Epithelial cell of esophagus (primary cell): Measurements from ENCODE around the gene OR51B4.

Experiments
- DNase-seq: peaks from one replicate; pipeline ENCODE4 v3.0.0; 2010; ENCODE audit warnings: low read depth
- H3K4me3 ChIP-seq: 2 replicates; pipeline ENCODE4 v1.5.1; 2011; ENCODE audit warnings: mild to moderate bottlenecking, low read length, control low read depth
- TF ChIP-seq, protein P1 (sequence below): IDR thresholded peaks from 2 replicates; pipeline ENCODE4 v1.5.1; 2011; ENCODE audit warnings: low read depth, mild to moderate bottlenecking, low read length, control low read depth, inconsistent platforms; ENCODE audit not compliant: insufficient read depth; ENCODE audit errors: missing control alignments

OR51B4 gene

DNA sequence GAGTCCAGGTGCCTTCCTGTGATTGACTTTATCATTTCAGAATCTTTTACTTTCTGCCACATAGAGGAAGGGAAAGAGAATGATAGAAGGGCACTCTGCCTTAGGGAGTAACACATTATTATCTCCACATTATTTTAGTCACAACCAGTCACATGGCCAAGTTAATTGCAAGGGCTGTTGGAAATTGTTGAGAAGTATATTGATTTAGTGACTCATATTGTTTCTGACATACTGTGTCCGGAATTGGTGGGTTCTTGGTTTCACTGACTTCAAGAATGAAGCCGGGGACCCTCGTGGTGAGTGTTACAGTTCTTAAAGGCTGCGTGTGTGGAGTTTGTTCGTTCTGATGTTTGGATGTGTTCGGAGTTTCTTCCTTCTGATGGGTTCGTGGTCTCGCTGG, 8.7 kb downstream of the OR51B4 start:
- H3K4me3 ChIP-seq = no peak overlapping the region
- DNase-seq = no peak
- TF ChIP-seq, protein P1, sequence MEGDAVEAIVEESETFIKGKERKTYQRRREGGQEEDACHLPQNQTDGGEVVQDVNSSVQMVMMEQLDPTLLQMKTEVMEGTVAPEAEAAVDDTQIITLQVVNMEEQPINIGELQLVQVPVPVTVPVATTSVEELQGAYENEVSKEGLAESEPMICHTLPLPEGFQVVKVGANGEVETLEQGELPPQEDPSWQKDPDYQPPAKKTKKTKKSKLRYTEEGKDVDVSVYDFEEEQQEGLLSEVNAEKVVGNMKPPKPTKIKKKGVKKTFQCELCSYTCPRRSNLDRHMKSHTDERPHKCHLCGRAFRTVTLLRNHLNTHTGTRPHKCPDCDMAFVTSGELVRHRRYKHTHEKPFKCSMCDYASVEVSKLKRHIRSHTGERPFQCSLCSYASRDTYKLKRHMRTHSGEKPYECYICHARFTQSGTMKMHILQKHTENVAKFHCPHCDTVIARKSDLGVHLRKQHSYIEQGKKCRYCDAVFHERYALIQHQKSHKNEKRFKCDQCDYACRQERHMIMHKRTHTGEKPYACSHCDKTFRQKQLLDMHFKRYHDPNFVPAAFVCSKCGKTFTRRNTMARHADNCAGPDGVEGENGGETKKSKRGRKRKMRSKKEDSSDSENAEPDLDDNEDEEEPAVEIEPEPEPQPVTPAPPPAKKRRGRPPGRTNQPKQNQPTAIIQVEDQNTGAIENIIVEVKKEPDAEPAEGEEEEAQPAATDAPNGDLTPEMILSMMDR = no peak

DNA sequence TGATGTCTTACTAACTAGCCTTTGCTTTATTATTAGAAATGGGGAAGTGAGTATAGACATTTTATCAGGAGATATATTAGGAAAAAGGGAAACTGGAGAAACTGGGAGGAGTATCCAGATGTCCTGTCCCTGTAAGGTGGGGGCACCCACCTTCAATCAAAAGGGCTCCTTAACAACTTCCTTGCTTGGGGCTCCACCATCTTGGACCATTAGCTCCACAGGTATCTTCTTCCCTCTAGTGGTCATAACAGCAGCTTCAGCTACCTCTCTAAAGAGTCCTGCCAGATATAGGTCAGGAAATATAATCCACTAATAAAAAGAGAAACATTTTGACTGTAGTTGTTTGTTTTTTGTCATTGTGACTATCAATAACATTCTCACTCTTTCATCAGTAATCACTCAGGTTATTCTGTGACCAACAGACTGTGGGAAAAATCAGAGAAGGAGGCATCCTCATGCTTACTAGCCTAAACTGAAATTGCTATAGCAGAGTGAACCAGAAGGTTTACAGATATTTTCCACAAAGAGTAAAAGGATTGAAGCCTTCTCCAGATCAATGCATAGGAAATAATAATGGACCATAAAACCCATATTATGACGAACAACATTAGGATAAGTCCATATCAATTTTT, 10.4 kb downstream of the OR51B4 start:
- DNase-seq = peak; percentile 72
- no peak overlapping the region for H3K4me3 ChIP-seq
- TF ChIP-seq, protein P1 = peak; percentile 84

DNA sequence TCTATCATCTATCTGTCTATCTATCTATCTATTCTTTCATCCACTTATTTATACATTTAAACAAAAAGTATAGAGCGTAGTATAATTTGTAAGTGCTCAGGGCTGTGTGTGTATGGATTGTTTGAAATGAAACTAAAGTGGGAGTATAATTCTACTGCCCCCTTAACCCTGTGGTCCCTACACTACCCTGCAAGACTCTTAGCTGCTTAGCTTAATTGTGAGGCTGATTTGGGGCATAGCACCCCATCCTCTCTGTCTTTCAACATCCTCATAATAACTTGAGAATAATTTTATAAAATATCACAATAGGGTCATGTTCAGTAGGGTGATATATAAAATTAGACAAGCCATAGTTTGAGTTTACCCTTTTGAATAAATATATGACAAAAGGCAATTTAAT, 11.6 kb downstream of the OR51B4 start:
- TF ChIP-seq, protein P1 = no peak
- no peak overlapping the region for H3K4me3 ChIP-seq
- DNase-seq = no peak

DNA sequence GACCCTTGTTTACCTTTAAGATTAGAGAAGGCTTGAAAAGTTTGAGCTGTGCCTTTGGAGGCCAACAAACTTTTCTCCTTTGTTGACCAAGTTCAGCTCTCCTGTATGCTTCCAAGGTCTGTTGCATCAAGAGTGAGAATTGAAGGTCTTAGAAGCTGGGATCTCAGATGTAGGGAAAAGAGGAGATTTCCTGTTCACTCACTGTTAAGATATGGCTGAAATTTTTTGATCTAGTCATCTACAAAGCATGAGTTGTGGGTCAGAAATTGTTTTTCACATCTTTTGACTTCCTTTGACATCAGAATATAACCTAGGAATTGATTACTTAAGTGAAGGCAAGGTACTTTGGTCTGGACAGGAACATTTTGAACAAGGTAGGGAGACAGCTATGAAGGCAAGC, 12.1 kb downstream of the OR51B4 start:
- no peak for DNase-seq
- H3K4me3 ChIP-seq = no peak overlapping the region
- TF ChIP-seq, protein P1 = no peak

DNA sequence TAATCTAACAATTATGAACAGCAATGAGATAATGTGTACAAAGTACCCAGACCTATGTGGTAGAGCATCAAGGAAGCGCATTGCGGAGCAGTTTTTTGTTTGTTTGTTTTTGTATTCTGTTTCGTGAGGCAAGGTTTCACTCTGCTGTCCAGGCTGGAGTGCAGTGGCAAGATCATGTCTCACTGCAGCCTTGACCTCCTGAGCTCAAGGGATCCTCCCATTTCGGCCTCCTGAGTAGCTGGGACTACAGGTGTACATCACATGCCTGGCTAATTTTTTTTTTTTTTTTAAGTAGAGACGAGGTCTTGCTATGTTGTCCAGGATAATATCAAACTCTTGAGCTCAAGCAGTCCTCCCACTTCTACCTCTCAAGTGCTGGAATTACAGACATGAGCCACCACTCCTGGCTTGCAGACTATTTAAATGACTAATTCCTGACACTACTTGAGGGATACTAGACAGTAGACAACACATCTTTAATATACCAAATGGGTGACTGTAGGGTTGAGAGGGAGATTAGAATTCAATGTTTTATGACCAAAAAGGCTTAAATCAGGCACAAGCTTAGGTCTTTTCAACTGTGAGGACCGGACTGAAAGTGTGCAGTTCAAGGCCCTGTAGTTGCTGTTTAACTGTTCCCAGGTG, 12.7 kb downstream of the OR51B4 start:
- DNase-seq = peak; percentile 42
- TF ChIP-seq, protein P1 = no peak

DNA sequence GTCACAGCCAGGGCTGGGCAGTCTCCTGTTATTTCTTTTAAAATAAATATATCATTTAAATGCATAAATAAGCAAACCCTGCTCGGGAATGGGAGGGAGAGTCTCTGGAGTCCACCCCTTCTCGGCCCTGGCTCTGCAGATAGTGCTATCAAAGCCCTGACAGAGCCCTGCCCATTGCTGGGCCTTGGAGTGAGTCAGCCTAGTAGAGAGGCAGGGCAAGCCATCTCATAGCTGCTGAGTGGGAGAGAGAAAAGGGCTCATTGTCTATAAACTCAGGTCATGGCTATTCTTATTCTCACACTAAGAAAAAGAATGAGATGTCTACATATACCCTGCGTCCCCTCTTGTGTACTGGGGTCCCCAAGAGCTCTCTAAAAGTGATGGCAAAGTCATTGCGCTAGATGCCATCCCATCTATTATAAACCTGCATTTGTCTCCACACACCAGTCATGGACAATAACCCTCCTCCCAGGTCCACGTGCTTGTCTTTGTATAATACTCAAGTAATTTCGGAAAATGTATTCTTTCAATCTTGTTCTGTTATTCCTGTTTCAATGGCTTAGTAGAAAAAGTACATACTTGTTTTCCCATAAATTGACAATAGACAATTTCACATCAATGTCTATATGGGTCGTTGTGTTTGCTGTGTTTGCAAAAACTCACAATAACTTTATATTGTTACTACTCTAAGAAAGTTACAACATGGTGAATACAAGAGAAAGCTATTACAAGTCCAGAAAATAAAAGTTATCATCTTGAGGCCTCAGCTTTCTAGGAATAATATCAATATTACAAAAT, 13.4 kb downstream of the OR51B4 start:
- TF ChIP-seq, protein P1 = no peak
- DNase-seq = peak; percentile 56
- no peak overlapping the region for H3K4me3 ChIP-seq

More for the DNA sequence above, 12.7 kb downstream of the OR51B4 start:
- no peak overlapping the region for H3K4me3 ChIP-seq
